NCI-H82 (cell line): ENCODE results near the gene KRTAP5-8.
A peak's percentile ranks its signal among the peaks of the same experiment; 100 is the strongest.
"Not testable (repeated sequence)": the region's sequence is repeated elsewhere in the genome, so short reads cannot be mapped to it uniquely, and the experiment has no call there.

Experiments used
- DNase-seq: peaks from one replicate; lab custom pipeline; 2025; lab: John Stamatoyannopoulos, UW

KRTAP5-8 gene

DNA sequence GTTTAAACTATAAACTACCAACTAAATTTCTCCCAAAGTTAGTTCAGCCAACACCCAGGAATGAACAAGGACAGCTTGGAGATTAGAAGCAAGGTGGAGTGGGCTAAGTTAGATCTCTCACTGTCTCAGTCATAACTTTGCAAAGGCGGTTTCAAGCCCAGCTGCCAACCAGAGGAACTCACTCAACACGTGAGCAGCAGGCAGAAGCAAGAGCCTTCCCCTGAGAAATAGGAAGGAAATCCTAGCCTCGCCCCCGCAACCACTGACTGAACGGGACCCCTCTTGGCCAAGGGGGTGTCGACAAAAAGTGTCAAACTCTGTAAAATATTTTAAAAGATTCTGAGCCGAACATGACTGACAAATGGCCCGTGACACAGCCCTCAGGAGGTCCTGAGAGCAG lies 6.0 kb downstream of the KRTAP5-8 start:
- DNase-seq, result no peak

GRCh38 chr11:71544525-71545214 lies 6.8 kb downstream of the KRTAP5-8 start:
- no peak for DNase-seq

DNA sequence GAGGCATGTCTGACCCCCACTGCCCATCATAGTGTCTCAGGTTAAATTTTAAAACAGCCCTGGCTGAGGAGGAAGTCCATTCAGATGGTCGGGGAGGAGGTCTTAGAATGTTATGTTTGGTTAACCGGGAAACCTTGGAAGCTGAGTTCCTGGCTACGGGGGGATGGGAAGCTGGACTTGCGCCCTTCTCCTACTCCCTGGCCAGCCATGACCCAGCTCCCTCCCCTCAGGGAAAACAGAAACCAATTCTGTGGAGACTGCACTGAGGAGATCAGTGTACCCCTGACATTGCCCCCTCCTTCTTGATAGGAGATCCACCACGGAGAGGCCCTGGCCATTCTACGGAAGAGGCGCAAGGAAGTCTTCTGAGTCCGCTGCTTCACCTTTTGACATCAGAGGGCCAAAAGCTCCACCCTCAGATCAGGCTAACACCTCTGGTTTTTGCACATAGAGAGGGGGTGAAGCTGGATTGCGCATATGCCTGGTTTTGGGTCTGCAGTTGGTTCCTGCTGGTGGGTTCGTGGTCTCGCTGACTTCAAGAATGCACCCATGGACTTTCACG lies 7.7 kb downstream of the KRTAP5-8 start:
- DNase-seq, result no peak

DNA sequence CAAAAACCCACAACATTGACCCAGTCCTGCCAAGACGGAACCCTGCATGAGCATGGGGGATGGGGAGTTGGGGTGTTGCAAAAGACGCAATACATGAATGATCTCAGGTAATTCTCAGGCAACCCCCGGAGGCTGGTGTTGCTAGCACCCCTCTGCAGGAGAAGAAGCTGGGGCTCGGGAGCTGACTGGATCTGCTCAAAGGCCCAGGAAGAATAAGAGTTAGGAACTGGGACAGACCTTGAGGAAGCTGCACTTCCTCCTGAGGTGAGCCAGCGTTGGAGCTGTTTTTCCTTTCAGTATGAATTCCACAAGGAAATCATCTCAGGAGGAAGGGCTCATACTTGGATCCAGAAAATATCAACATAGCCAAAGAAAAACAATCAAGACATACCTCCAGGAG lies 10.3 kb downstream of the KRTAP5-8 start, which contains the start of gene KRTAP5-9:
Gene KRTAP5-9 (plus strand): TSS at position 301 of the 400 bp plus-strand sequence. CDS start 238 bp downstream, outside the sequence.
- DNase-seq, result no peak

DNA sequence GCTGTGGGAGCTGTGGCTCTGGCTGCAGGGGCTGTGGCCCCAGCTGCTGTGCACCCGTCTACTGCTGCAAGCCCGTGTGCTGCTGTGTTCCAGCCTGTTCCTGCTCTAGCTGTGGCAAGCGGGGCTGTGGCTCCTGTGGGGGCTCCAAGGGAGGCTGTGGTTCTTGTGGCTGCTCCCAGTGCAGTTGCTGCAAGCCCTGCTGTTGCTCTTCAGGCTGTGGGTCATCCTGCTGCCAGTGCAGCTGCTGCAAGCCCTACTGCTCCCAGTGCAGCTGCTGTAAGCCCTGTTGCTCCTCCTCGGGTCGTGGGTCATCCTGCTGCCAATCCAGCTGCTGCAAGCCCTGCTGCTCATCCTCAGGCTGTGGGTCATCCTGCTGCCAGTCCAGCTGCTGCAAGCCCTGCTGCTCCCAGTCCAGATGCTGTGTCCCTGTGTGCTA lies 10.9 kb downstream of the KRTAP5-8 start:
- DNase-seq, result no peak

GRCh38 chr11:71551711-71552110 lies 13.9 kb downstream of the KRTAP5-8 start:
- no peak for DNase-seq

DNA sequence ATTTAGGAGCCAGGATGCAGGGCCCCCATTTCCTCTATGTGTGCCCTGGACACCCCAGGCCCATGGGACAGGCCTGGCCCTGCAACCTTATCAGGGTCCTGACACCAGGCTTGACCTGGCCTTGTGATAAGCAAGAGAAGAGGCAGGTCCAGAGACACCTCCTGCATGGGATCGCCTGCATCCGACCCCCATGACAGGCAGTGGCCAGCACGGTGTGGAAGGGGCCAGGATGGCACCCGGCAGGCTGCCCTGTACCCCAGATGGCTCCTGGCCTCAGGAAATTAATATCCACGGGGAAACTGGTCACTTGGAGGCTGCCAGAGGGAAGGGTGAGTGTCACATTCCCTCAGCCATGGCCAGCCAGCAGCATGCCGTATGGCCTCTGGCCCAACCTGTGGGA lies 17.2 kb downstream of the KRTAP5-8 start:
- no peak for DNase-seq

DNA sequence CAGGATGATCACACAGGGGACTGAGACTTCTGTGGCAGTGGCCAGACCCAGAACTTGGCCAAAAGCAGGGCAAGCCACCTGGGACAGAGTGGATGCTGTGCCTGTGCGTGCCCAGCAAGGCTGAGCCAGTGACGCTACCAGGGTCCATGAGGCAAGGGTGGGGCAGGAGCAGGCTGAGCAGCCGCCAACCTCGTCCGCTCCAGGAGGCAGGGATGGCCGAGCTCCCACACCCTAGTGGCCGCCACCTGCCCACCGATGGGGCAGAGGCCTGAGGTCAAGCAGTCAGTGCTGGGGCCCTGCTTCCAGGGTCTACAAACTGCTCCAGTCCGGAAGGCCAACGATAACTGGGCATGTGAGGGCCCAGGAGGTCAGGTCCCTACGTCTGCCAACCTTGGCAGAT lies 17.7 kb downstream of the KRTAP5-8 start:
- no peak for DNase-seq

DNA sequence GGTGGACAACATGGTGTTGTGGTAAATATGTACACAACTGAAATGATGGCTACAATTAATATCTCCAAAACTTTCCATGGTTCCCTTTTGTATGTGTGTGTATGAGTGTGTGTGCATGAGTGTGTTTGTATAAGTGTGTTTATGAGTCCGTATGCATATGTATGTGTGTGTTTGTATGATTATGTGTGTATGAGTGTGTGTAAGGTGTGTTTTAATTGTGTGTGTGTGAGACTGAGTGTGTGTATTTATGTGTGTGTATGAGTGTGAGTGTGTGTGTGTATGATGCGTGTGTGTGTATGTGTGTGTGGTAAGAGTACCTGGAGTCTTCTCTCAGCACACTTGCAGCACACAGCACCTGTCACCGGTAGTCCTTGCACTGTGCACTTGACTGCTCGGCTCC lies 18.2 kb downstream of the KRTAP5-8 start:
- DNase-seq, result no peak

- DNase-seq, result no peak
Measured at GRCh38 chr11:71557257-71557656, 19.4 kb downstream of the KRTAP5-8 start.

GRCh38 chr11:71558996-71559395 lies 21.2 kb downstream of the KRTAP5-8 start:
- no peak for DNase-seq

DNA sequence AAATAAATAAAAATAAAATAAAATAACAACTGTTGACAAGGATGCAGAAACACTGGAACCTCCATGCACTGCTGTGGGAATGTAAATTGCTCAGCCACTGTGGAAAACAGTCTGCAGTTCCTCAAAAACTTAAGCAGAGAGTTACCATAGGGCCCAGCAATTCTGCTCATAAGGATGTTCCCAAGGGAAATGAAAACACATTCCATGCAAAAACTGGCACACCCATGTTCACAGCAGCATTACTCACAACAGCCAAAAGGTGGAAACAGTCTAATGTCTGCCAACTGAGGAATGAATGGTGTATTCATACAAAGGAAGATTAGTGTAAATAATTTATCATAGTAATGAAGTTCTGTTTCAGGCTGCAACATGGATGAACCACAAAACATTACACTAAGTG lies 24.3 kb downstream of the KRTAP5-8 start:
- no peak for DNase-seq

- DNase-seq, result peak; percentile 9
Measured at GRCh38 chr11:71563406-71563805, 25.6 kb downstream of the KRTAP5-8 start.

DNA sequence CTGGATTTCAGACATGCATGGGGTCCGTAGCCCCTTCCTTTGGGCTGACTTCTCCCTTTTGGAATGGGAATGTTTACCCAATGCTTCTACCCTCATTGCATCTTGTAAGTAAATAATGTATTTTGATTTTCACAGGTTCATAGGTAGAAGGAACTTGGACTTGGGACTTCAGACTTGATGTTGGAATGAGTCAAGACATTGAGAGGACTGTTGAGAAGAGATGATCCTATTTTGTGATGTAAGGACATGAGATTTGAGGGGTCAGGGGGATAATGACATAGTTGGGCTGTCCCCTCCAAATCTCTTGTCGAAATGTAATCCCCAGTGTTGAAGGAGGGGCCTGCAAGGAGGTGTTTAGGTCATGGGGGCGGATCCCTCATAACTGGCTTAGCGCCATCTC lies 26.6 kb downstream of the KRTAP5-8 start:
- DNase-seq, result peak; percentile 53

- no peak for DNase-seq
Measured at GRCh38 chr11:71565263-71565662, 27.4 kb downstream of the KRTAP5-8 start, which contains the start of gene KRTAP5-10. Gene KRTAP5-10, plus strand, starts transcription at chr11:71565563. Its CDS starts 25 bp downstream, at chr11:71565588.

GRCh38 chr11:71566081-71566620 lies 28.3 kb downstream of the KRTAP5-8 start:
- no peak for DNase-seq

DNA sequence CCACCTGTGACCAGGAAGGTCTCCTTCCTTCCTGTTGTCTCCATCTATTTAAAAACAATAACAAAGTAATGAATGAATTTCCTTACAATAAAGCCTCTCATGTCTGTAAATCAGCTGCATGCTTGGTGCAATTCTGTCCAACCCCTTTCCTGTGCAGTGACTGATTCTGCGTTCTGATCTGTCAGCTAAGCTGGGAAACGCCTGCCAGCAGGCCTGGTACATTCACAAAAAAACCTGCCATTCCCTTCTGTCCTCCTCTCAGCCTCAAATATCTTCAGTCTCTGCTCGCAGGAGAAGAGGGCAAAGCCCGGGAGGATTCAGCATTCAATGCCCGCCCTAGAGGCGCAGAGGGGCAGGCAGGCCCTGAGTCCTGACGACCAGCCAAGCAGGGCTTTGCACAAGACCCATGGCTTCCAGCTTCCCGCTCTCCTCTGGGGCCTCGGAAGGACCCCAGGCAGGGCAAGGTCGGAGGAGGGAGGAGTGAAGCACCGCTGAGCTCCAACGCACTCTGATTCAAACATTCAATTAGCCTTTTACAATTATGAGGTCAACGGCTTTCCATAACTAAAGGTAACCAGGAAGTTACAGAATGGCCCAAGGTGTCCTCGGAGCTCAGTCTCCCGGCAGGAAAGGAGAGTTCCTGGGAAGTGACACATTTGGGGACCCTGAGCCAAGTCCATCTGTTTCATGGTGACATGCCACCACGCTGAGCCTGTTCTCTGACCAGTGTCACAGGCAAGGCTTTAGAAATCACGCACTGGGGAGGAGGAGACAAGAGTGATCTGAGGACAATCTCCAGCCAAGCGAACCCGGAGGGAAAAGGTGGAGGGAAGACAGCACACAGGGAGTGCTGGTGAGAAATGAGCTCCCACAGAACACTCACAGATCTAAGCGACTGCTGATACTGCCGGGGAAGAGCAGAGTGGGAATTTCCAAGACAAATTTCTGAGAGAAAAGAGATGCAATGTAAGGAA lies 29.1 kb downstream of the KRTAP5-8 start:
- not testable (repeated sequence) for DNase-seq

DNA sequence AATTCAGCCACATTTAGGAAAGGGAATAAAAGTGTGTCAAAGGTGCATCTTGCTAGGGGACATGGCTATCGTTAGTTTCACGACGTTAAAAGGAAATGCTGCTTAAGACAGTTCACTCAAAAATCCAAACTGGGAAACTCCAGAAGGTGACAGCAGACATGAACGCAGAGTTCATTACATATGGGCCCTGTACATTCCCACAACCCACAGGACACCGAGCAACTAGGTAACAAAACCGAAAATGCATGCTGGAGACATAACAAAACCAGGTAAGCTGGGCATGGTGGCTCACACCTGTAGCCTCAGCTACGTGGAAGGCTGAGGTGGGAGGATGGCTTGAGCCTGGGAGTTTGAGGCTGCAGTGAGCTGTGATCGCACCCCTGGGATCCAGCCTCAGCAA lies 29.8 kb downstream of the KRTAP5-8 start:
- not testable (repeated sequence) for DNase-seq

GRCh38 chr11:71568704-71569349 lies 31.0 kb downstream of the KRTAP5-8 start:
- DNase-seq, result no peak

- not testable (repeated sequence) for DNase-seq
Measured at GRCh38 chr11:71571101-71571850, 33.5 kb downstream of the KRTAP5-8 start.

GRCh38 chr11:71572811-71573210 lies 35.0 kb downstream of the KRTAP5-8 start:
- DNase-seq, result no peak
